ENCODE data around the gene PPP4R3B.
"Not testable (repeated sequence)": the region's sequence is repeated elsewhere in the genome, so short reads cannot be mapped to it uniquely, and the experiment has no call there.

PPP4R3B gene

DNA sequence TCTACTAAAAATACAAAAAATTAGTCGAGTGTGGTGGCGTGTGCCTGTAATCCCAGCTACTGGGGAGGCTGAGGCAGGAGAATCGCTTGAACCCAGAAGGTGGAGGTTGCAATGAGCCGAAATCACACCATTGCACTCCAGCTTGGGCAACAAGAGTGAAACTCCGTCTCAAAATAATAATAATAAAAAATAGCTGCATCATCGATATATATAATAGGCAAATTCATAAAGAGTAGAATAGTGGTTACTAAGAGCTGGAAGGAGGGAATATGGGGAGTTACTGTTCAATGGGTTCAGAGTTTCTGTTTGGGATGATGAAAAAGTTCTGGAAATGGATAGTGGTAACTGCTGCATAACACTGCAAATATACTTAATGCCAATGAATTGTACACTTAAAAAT, 20.6 kb downstream of the PPP4R3B start:
- DNase-seq (ENCODE audit: low read depth in 2 of 3, low spot score in 1 of 3) = not testable (repeated sequence)

DNA sequence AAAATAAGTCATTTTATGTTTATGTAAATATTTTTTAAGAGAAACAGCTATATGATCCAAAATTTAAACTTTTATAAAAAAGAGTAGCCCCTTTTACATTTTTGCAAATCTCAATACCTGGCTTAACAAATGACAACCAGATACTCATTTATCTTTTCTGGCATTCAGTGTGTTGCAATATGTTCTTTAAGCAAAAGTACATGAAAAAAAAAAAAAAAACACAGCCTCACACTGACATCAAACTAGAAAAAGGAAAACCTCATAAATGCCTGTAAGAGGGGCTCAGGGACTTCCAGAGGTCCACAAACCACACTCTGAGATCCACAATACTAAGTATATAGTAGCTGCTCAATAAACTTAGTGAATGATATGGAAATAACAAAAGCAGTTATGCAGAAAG, 21.9 kb downstream of the PPP4R3B start:
- DNase-seq (ENCODE audit: low read depth in 2 of 3, low spot score in 1 of 3) = no peak

DNA sequence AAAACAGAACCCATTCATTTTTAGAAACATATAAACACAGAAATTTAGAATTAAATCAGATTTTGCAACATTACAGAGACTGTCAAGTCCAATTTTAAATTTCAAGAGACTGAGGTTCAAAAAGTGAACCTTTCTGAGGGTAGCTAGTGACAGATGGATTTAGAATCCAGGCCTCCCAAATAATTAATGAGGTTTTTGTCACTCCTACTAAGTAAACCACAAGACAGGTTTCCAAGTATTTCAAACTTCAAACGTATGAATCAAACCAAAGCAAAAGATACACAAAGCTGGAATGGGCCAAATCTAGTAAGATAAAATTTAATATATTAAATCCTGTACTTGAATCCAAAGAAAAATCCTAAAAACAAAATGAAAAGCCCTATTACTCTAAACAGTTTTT, 25.3 kb downstream of the PPP4R3B start:
- no peak for DNase-seq (ENCODE audit: low read depth in 2 of 3, low spot score in 1 of 3)

- peak in 1 of 3 donors; percentile 8 for DNase-seq (ENCODE audit: low read depth in 2 of 3, low spot score in 1 of 3)
These were observed 26.5 kb downstream of the PPP4R3B start for GRCh38 chr2:55590810-55591440.

DNA sequence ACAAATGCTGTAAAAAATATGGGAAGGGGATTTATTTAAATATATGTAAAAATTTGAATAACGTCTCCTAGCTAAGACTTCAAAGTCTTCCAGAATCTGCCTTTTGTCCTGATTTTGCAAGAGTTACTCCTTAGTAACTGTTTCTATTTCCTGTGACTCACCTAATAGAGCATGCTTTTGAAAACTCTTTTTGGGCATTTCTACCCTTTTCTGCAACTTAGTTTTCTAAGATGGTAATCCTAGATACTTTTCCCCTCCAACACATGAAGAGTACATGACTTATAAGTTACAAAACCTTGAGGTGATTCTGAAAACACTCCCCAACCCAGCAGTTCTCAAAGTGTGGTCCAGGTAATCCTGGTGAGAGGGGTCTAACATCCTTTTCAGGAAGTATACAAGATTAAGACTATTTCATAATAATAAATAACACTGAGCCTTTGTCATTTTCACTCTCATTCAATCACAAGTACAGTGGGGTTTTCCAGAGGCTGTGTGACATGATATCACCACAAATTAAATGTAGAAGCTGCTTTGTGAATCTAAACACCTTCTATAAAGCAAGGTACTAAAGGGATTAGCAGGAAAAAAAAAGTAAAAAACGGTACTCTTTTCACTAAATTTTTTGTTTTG, 31.9 kb downstream of the PPP4R3B start:
- no peak for DNase-seq (ENCODE audit: low read depth in 2 of 3, low spot score in 1 of 3)

DNA sequence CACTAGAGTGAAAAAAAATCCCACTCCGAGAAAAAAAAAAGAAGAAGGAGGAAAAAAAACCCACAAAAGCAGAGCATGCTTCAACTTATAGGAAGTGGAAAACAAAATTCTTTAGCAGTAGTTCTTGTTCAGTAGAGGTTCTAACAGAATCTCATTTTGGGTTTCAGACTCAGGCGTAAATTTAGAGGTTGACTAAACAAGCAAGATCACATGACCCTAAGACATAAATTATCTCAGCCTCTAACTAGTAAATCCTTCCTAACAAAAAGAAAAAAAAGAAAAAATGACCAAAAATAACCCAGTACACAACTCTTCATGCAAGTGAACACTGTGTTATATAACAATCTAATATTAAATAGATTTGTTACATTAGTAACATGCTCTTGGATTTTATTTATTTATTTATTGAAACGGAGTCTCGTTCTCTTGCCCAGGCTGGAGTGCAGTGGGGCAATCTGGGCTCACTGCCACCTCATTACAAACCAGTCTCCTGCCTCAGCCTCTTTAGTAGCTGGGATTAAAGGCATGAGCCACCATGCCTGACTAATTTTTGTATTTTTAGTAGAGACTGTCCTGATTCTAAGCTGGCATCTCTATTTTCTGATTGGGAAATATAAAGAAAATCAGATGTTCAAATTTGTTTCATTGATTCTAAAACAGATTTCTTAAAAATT, 35.4 kb downstream of the PPP4R3B start:
- no peak for DNase-seq (ENCODE audit: low read depth in 2 of 3, low spot score in 1 of 3)

GRCh38 chr2:55581435-55581834, 36.0 kb downstream of the PPP4R3B start:
- no peak for DNase-seq (ENCODE audit: low read depth in 2 of 3, low spot score in 1 of 3)

DNA sequence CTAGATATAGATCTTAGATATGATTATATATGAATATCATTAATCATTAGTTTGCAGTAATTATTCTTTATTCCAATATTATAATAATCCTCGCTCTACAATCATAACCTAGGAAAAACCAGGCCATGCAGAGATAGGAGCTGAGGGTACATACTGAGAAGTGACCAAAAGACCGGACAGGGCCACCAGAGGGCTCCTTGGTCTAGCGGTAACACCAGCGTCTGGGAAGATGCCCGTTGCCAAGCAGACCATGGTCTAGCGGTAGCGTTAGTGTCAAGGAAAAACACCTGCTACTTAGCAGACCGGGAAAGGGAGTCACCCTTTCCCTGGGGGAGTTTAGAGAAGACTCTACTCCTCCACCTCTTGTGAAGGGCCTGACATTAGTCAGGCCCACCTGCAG, 48.4 kb downstream of the PPP4R3B start:
- not testable (repeated sequence) for DNase-seq (ENCODE audit: low read depth in 2 of 3, low spot score in 1 of 3)

DNA sequence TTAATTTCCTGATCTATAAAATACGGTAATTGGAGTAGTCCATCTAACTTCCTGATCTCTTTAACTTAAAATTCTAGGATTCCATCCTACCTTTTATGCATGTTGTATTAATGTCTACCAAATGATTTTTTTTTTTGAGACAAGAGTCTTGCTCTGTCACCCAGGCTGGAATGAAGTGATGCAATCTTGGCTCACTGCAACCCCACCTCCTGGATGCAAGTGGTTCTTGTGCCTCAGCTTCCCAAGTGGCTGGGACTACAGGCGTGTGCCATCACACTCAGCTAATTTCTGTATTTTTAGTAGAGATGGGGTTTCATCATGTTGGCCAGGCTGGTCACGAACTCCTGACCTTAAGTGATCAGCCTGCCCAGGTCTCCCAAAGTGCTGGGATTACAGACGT, 50.1 kb downstream of the PPP4R3B start:
- DNase-seq (ENCODE audit: low read depth in 2 of 3, low spot score in 1 of 3) = no peak

DNA sequence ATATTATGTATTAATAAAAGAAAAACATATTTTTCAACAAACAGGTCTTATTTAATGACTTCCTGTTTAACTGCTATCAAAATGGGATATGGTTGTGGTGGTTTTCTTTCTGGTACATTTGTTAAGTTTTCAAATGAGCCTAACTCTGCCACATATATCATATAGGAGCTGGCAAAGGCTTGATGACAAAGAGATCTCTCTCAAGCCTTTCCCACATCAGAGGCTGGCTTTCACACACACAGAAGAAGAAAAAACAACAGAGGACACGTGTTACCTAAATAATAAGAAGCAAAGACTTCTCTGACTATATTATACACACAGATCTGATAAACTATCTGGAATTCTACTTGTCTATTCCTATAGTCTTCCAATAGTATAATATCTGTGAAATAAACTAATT, 51.8 kb downstream of the PPP4R3B start:
- no peak for DNase-seq (ENCODE audit: low read depth in 2 of 3, low spot score in 1 of 3)

- DNase-seq (ENCODE audit: low read depth in 2 of 3, low spot score in 1 of 3) = no peak
These were observed 56.6 kb downstream of the PPP4R3B start for GRCh38 chr2:55560855-55561254.

GRCh38 chr2:55556809-55557208, 60.6 kb downstream of the PPP4R3B start:
- no peak for DNase-seq (ENCODE audit: low read depth in 2 of 3, low spot score in 1 of 3)

DNA sequence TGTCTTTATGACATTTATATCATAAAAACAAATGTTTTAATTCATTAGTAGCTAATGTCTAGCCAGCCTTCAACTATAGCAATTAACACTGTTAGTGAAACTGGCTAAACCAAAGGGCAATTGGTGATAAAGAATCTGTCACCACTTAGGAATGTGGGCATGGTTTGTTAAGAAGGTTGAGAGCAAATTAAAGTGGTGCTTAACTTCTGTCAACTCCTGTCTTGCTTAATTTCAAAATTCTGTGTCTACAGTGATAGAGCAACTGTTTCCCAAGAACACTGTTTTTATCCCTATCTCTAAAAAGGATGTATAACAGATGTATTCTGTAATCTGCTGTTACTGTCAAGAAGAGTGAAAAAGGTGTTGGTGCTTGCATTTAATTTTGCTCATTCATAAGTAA, 61.4 kb downstream of the PPP4R3B start:
- DNase-seq (ENCODE audit: low read depth in 2 of 3, low spot score in 1 of 3) = no peak

DNA sequence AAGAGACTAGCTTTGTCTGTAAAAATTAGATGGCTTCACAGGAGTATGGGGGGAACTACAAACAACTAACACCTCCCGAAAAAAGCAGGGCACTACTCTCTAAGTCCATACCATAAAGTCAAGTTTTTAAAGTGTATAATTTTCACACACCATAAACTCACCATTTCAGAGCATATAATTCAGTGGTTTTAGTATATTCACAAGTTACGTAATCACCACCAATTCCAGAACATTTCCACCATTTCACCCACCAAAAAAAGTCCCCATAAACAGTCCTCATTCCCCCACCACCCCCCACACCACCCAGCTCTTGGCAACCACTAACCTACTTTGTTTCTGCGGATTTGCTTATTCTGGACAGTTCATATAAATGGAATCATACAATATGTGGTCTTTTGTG, 64.1 kb downstream of the PPP4R3B start:
- no peak for DNase-seq (ENCODE audit: low read depth in 2 of 3, low spot score in 1 of 3)

GRCh38 chr2:55550368-55551102, 66.9 kb downstream of the PPP4R3B start:
- no peak for DNase-seq (ENCODE audit: low read depth in 2 of 3, low spot score in 1 of 3)

- not testable (repeated sequence) for DNase-seq (ENCODE audit: low read depth in 2 of 3, low spot score in 1 of 3)
These were observed 69.7 kb downstream of the PPP4R3B start for GRCh38 chr2:55547679-55548078.

DNA sequence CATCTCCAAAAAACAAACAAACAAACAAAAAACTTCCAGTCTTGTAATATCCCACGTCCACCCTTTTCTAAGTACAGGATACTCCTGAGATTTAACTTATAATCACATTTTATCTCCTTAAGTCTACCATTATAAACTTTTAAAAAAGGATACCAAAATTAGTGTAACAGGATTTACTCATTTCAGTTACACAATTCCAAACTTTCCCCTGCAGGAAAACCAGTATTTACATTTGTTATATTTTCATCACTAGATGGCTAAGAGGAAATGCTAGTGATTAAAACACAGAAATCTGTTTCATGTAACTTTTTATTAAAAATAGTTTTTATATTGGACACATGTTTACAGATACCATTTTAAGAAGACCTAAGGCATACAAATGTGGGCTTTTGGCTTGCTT, 70.4 kb downstream of the PPP4R3B start:
- DNase-seq (ENCODE audit: low read depth in 2 of 3, low spot score in 1 of 3) = no peak

DNA sequence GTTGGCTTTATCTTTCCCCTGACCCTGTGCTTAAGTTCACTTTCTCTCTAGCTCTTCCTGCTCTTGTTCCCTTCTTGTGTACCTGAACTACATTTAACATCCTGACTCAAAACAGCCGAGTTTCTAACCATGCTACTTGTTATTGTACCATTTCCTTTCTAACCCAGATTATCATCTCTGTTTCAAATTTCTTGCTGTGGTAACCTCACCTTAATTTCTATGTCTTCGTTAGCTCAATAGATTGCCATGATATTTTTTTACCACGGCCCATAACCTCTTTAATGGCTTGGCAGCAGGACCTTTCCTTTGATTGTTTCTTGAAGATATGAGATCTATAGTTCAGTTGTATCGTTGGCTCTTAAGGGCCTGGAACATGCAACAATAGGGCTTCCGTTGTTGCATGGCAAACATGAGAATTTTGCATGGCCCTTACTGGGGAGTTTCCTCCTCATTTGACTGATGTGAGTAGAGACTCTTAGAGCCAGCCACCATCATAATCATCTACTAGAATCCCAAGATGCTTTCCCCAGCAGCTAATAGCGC, 86.8 kb downstream of the PPP4R3B start:
- no peak for DNase-seq (ENCODE audit: low read depth in 2 of 3, low spot score in 1 of 3)

GRCh38 chr2:55526174-55526573, 91.2 kb downstream of the PPP4R3B start:
- DNase-seq (ENCODE audit: low read depth in 2 of 3, low spot score in 1 of 3) = no peak

DNA sequence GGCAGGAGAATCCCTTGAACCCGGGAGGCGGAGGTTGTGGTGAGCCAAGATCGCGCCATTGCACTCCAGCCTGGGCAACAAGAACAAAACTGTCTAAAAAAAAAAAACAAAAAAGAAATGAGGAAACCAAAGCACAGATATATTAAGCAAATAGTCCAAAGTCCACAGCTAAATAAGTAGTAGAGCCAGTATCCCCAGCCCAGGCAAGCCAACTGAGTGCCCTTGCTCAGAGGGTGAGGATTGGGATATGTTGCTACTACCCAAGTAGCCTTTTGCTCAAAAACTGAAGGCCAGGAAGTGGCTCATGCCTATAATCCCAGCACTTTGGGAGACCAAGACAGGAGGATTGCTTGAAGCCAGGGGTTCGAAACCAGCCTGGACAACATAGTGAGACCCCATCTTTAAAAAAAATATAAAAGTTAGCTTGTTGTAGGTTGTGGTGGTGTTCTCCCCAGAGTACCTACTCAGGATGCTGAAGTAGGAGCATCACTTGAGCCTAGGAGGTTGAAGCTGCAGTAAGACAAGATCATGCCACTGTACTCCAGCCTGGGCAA, 92.5 kb downstream of the PPP4R3B start:
- DNase-seq (ENCODE audit: low read depth in 2 of 3, low spot score in 1 of 3) = no peak
